BLaER1 (cell line): ENCODE data around the gene MAP3K13.

Experiments used
- H3K27ac ChIP-seq: shearing (Covaris generic); formaldehyde crosslinking; 2 replicates; pipeline ENCODE4 v1.8.1; 2022
- H3K27me3 ChIP-seq: shearing (Covaris generic); formaldehyde crosslinking; 2 replicates; pipeline ENCODE4 v1.8.1; 2022
- H3K36me3 ChIP-seq: shearing (Covaris generic); formaldehyde crosslinking; 2 replicates; pipeline ENCODE4 v1.8.1; 2022
- H3K4me1 ChIP-seq: shearing (Covaris generic); formaldehyde crosslinking; 2 replicates; pipeline ENCODE4 v1.8.1; 2022
- H3K4me2 ChIP-seq: shearing (Covaris generic); formaldehyde crosslinking; 2 replicates; pipeline ENCODE4 v1.8.1; 2022
- H3K4me3 ChIP-seq: shearing (Covaris generic); formaldehyde crosslinking; 2 replicates; pipeline ENCODE4 v1.8.1; 2022
- H3K9ac ChIP-seq: shearing (Covaris generic); formaldehyde crosslinking; 2 replicates; pipeline ENCODE4 v1.8.1; 2022
- H3K9me3 ChIP-seq: shearing (Covaris generic); formaldehyde crosslinking; 2 replicates; pipeline ENCODE4 v1.8.1; 2022
- H4K20me1 ChIP-seq: shearing (Covaris generic); formaldehyde crosslinking; 2 replicates; pipeline ENCODE4 v1.8.1; 2022
- Cebpa-rat ChIP-seq: shearing (Covaris generic); IDR thresholded peaks from 2 replicates; pipeline ENCODE4 v1.8.1; 2022

Gene MAP3K13

DNA sequence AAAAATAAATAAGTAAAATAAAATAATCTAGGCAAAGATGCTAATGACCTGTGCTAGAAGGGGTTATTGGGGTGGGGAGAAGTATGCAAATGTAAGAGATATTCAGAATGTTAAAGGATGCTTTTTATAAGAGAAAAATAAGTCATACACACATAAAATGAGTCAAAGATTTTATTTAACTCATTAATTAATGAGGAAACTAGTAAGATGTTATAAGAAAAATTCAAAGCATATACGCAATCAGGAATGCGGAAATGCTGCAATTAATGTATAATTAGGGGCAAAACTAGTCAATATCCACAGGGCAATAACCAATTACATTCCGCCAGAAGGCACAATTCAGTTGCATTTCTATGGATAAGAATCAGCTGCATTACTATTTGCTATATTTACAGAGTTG is 30.1 kb downstream of the MAP3K13 start:
- Histone ChIP-seq H3K4me1 (no peaks in the 10 kb centered on the region), H3K27ac (no peak overlapping the region), H3K36me3 (no peaks in the 10 kb centered on the region), H3K4me3 (no peak overlapping the region), H3K9me3 (no peaks in the 10 kb centered on the region), H3K27me3 (no peaks in the 10 kb centered on the region), H3K9ac (no peak overlapping the region), H4K20me1 (no peaks in the 10 kb centered on the region), H3K4me2 (no peak overlapping the region)
- no peak for TF ChIP-seq Cebpa-rat

DNA sequence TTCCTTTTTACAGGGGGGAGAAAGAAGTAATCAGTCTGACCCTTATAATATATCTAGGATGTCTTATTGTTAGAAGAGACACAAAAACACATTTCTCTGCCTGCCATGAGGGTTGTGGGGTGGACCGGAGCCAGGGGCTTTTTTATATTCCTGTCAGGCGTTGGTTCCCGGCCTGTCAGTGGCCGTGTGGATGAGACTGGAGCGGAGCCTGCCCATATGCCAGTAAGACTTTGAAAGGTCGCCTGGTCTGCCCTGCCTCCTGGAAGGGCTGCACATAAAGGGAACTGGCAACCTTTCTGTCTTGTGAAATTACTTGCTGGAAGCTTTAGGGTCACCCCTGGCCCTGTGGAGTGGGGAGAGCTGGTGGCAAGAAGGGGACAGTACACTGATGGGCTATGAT is 34.7 kb downstream of the MAP3K13 start:
- Histone ChIP-seq H3K9me3 (no peaks in the 10 kb centered on the region), H4K20me1 (no peaks in the 10 kb centered on the region), H3K36me3 (no peaks in the 10 kb centered on the region), H3K9ac (no peak overlapping the region), H3K27ac (no peak overlapping the region), H3K4me2 (no peak overlapping the region), H3K4me3 (no peak overlapping the region), H3K4me1 (no peaks in the 10 kb centered on the region), H3K27me3 (no peaks in the 10 kb centered on the region)
- no peak for TF ChIP-seq Cebpa-rat

DNA sequence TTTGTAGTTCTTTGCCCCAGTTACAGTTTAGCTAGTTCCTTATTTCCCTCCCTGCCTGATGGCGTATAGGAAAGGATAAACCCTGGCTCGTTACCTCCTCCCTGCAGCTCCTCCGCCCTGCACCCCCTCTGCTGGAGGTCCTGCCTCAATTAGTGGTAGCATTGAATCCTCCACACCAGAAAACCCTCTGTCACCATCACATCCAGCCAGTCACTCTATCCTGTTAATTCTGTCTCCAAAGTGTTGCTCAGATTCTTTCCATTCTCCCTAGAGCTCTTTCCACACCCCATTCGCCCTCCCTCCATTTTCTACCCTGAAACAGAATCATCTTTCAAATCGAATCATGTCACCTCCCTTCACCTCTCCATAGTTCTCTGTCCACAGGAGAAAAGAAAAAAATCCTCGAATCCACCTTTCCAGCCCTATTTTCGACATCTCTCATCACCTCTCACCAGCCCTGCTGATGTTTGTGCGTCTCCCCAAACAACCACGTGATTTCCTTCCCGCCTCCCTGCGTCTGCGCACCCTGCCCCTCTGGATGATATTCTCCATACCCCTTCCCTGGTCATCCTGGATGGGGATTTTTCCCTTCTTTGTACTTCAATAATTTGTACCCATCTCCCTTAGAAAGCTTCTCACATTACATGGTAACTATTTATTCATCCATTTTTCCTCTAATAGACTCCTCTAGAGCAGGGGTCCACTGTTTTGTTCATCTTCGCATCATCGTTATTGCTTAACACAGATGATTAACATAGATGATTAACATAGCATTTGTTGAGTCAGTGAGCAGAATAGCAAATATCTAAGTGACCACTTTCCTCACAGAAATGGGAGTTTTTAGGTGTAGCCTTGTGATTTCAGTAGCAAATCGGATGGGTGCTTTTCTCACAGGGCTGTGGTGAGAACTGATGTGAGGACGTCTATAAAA is 37.1 kb downstream of the MAP3K13 start:
- Histone ChIP-seq H3K4me3 (no peak overlapping the region), H4K20me1 (no peaks in the 10 kb centered on the region), H3K27ac (no peak overlapping the region), H3K4me1 (no peaks in the 10 kb centered on the region), H3K4me2 (no peak overlapping the region), H3K27me3 (no peaks in the 10 kb centered on the region), H3K9ac (no peak overlapping the region), H3K36me3 (no peaks in the 10 kb centered on the region), H3K9me3 (no peaks in the 10 kb centered on the region)
- TF ChIP-seq Cebpa-rat = no peak

DNA sequence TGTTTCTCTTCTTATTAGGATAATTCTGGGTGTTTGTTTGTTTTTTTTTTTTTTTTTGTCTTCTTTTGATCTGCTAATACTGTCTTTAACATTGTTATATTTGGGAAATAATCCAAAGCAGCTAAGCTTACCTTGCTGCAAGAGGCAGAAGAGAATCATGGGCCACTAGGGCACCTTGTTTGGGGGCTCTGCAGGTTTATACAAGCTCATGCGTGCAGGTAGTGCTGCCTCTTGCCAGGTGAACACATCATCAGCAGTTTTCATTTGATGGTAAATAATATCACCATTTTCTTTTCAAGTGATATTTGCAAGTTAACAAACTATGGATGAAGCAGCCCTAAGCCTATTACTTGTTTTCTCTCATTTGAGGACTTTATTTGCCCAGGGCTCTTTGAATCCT is 37.9 kb downstream of the MAP3K13 start:
- no peaks in the 10 kb centered on the region for H3K4me1 ChIP-seq
- H3K4me3 ChIP-seq = no peak overlapping the region
- TF ChIP-seq Cebpa-rat = no peak
- H3K27ac ChIP-seq = no peak overlapping the region
- no peak overlapping the region for H3K9ac ChIP-seq
- no peaks in the 10 kb centered on the region for H3K27me3 ChIP-seq
- no peak overlapping the region for H3K4me2 ChIP-seq
- H3K36me3 ChIP-seq = no peaks in the 10 kb centered on the region
- no peaks in the 10 kb centered on the region for H4K20me1 ChIP-seq
- H3K9me3 ChIP-seq = no peaks in the 10 kb centered on the region

DNA sequence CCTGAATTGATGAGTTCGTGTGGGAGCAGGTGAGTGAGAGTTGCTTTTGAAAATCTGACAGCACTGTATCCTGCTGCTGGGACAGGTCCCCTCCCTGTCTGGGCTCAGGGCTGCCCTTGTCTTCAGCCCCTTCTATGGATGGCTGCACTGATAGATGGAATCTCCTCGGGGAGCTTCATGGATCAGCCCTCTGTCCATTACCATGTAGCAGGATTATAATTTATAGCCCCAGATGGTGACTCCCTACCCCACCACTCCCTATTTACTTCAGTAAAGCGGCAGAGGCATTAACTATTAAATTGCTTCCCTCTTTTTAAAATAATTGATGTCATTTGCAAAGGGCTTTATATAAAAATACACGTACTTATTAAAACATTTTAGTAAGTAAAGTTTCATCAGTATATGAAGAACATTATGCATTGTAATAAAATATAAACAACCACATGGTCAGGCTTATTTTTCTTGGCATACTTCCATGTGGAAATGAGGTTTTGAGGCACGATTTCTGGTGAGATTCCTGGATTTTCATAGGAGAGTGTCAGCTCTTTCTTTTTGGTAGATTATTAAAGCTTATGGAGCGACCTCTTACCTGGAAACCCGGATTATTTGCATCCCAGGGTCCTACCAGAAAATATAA is 38.5 kb downstream of the MAP3K13 start:
- no peak overlapping the region for H3K4me3 ChIP-seq
- no peaks in the 10 kb centered on the region for H3K9me3 ChIP-seq
- TF ChIP-seq Cebpa-rat = no peak
- no peaks in the 10 kb centered on the region for H3K36me3 ChIP-seq
- H4K20me1 ChIP-seq = no peaks in the 10 kb centered on the region
- no peaks in the 10 kb centered on the region for H3K27me3 ChIP-seq
- no peak overlapping the region for H3K9ac ChIP-seq
- H3K4me2 ChIP-seq = no peak overlapping the region
- H3K27ac ChIP-seq = no peak overlapping the region
- H3K4me1 ChIP-seq = no peaks in the 10 kb centered on the region

DNA sequence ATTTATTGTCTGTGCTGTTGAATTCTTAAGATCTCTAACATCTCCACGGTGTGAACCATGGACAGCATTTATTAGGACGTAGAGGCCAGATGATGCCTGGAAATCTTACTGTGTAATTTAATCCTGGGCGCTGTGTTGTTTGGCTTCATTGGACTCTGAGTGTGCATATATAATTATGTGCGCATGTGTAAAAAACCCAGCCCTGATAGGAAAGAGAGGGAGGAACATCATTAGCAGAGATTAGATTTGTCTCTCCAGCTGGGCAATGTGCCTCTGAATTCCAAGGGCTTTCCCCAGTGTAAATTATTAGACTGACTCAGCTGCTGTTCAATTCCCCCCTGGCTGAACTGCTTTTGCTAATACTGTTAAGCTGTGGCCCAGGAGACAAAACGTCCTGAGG is 39.6 kb downstream of the MAP3K13 start:
- H4K20me1 ChIP-seq = no peaks in the 10 kb centered on the region
- H3K4me1 ChIP-seq = no peaks in the 10 kb centered on the region
- no peak overlapping the region for H3K9ac ChIP-seq
- H3K4me3 ChIP-seq = no peak overlapping the region
- H3K36me3 ChIP-seq = no peaks in the 10 kb centered on the region
- H3K27me3 ChIP-seq = no peaks in the 10 kb centered on the region
- no peak overlapping the region for H3K4me2 ChIP-seq
- H3K27ac ChIP-seq = no peak overlapping the region
- no peak for TF ChIP-seq Cebpa-rat
- no peaks in the 10 kb centered on the region for H3K9me3 ChIP-seq

DNA sequence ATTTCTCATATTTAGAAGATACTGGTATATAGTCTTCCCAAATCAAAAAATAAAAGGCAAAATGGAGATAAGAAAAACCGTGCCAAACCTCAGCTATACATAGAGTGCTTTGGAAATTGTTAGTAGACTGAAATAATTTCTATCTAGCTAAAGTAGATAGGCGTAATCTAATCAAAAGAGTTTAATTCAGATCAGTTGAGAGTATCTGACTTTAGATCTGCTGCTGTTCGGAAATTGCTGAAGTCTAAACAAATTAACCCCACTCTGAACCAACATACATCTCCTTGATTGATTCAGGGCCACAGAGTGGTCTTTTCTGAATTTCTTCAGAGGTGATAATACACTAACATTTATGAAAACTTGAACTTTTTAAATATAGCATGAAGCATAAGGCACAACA is 40.1 kb downstream of the MAP3K13 start:
- Histone ChIP-seq H3K36me3 (no peaks in the 10 kb centered on the region), H3K9ac (no peak overlapping the region), H3K4me3 (no peak overlapping the region), H3K4me2 (no peak overlapping the region), H3K27me3 (no peaks in the 10 kb centered on the region), H3K9me3 (no peaks in the 10 kb centered on the region), H3K27ac (no peak overlapping the region), H4K20me1 (no peaks in the 10 kb centered on the region), H3K4me1 (no peaks in the 10 kb centered on the region)
- TF ChIP-seq Cebpa-rat = no peak

DNA sequence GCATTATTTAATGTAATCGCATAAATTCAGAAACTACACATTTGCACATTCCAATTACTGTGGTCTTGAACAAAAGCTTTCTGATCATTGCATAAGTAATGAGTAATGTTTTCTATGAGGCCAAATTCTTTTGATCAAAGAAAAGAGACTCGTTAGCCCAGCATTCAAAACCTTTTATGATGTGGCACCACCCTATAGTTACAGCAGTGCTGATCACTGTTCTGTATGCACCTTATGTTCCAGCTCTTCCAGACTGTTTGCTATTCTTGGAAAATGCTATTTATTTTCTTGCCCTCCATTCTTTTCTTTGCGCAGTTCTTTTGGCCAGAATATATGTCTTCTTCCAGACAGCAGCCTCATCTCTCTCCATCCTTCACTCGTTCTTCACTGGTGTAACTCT is 42.3 kb downstream of the MAP3K13 start:
- no peak overlapping the region for H3K27ac ChIP-seq
- H3K36me3 ChIP-seq = no peaks in the 10 kb centered on the region
- no peaks in the 10 kb centered on the region for H3K4me1 ChIP-seq

DNA sequence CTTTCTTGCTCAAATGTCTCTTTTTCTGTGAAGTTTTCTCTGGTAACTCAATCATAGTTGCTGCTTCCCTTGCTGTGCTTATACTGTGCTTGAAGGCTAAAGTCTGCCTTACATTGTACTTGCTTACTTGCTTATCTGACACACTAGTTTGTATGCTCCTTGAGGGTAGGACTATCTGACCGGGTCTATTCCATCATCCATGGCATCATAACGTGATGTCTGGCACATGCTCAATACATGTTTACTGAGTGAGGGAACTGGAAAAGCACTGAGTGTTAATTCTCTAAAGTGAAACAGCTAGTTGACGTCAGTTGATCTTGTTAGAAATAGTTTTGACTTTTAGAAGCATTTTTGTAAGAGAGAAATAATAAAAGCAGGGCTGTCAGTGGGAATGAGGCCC is 42.7 kb downstream of the MAP3K13 start:
- H3K9me3 ChIP-seq = no peaks in the 10 kb centered on the region
- no peak overlapping the region for H3K4me2 ChIP-seq
- no peak overlapping the region for H3K9ac ChIP-seq
- no peaks in the 10 kb centered on the region for H3K27me3 ChIP-seq
- no peak for TF ChIP-seq Cebpa-rat
- no peaks in the 10 kb centered on the region for H4K20me1 ChIP-seq
- no peak overlapping the region for H3K27ac ChIP-seq
- no peaks in the 10 kb centered on the region for H3K36me3 ChIP-seq
- no peak overlapping the region for H3K4me3 ChIP-seq
- H3K4me1 ChIP-seq = no peaks in the 10 kb centered on the region

More for the DNA sequence above, 42.3 kb downstream of the MAP3K13 start:
- H3K27me3 ChIP-seq = no peaks in the 10 kb centered on the region
- H3K4me3 ChIP-seq = no peak overlapping the region
- no peak overlapping the region for H3K9ac ChIP-seq
- H4K20me1 ChIP-seq = no peaks in the 10 kb centered on the region
- no peak for TF ChIP-seq Cebpa-rat
- no peaks in the 10 kb centered on the region for H3K9me3 ChIP-seq
- H3K4me2 ChIP-seq = no peak overlapping the region

DNA sequence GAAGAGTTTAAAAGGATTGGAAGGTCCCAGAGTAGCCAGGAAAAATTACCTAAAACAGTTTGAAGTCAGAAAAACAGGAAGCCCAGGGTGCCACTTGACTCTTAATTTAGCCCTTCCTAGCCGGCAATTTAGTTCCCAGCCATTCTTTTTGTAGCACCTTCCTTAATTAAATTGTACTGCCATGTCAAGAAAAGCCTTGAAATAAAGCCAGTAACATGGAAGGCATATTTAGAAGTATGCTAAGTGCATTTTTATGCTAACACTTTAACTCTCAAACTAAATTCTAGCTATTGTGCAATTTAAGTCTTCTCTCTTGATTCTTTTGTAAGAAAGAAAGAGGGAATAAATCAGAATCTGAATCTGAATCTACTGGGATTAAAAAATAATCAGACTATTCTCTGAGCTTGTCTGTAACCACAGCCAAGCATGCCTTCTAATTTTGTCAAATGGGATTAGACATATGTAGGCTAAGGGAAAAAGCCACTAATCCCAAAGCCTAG is 43.2 kb downstream of the MAP3K13 start:
- Histone ChIP-seq H3K4me3 (no peak overlapping the region), H3K27me3 (no peaks in the 10 kb centered on the region), H3K9ac (no peak overlapping the region), H3K4me1 (no peaks in the 10 kb centered on the region), H3K4me2 (no peak overlapping the region), H4K20me1 (no peaks in the 10 kb centered on the region), H3K9me3 (no peaks in the 10 kb centered on the region), H3K36me3 (no peaks in the 10 kb centered on the region), H3K27ac (no peak overlapping the region)
- no peak for TF ChIP-seq Cebpa-rat
